Measurements from ENCODE around the gene CAP1.
"Not testable (repeated sequence)": the region's sequence is repeated elsewhere in the genome, so short reads cannot be mapped to it uniquely, and the experiment has no call there.

Gene CAP1

GRCh38 chr1:40040511-40041465, at the start of gene CAP1:
Gene CAP1, plus strand, starts transcription at chr1:40040729. Its CDS starts 18,618 bp downstream, at chr1:40059347.
- DNase-seq = peak; percentile 100

- DNase-seq = no peak
Measured at GRCh38 chr1:39992234-39992633, 48.3 kb upstream of the CAP1 start.

- no peak for DNase-seq
Measured at GRCh38 chr1:39992888-39993287, 47.6 kb upstream of the CAP1 start.

GRCh38 chr1:39995973-39996393, 44.5 kb upstream of the CAP1 start:
- no peak for DNase-seq

- no peak for DNase-seq
Measured at GRCh38 chr1:39996396-39997004, 44.0 kb upstream of the CAP1 start.

- DNase-seq = no peak
Measured at GRCh38 chr1:40001456-40001855, 39.1 kb upstream of the CAP1 start.

- DNase-seq = no peak
Measured at GRCh38 chr1:40003156-40004093, 37.1 kb upstream of the CAP1 start.

- no peak for DNase-seq
Measured at GRCh38 chr1:40004857-40005256, 35.7 kb upstream of the CAP1 start.

GRCh38 chr1:40007481-40008034, 33.0 kb upstream of the CAP1 start:
- not testable (repeated sequence) for DNase-seq

GRCh38 chr1:40011198-40011597, 29.3 kb upstream of the CAP1 start:
- DNase-seq = no peak

GRCh38 chr1:40014253-40014706, 26.2 kb upstream of the CAP1 start:
- DNase-seq = no peak

GRCh38 chr1:40014812-40015594, 25.5 kb upstream of the CAP1 start:
- no peak for DNase-seq

- no peak for DNase-seq
Measured at GRCh38 chr1:40017951-40018575, 22.5 kb upstream of the CAP1 start.

- no peak for DNase-seq
Measured at GRCh38 chr1:40020447-40021085, 20.0 kb upstream of the CAP1 start.

- DNase-seq = no peak
Measured at GRCh38 chr1:40023379-40023944, 17.1 kb upstream of the CAP1 start.

GRCh38 chr1:40024671-40025070, 15.9 kb upstream of the CAP1 start:
- no peak for DNase-seq

GRCh38 chr1:40027647-40028046, 12.9 kb upstream of the CAP1 start:
- no peak for DNase-seq

GRCh38 chr1:40029608-40030007, 10.9 kb upstream of the CAP1 start:
- DNase-seq = no peak

- DNase-seq = no peak
Measured at GRCh38 chr1:40030528-40031135, 9.9 kb upstream of the CAP1 start.

Measured in NCI-H1092 (cell line).